Hippocampal formation (tissue), 2 donors: Measurements from ENCODE around the gene EARS2.
"Not testable (repeated sequence)": the region's sequence is repeated elsewhere in the genome, so short reads cannot be mapped to it uniquely, and the experiment has no call there.

Experiments
- DNase-seq, 2 donors: peaks; one replicate each; lab custom pipeline; 2025; lab: John Stamatoyannopoulos, UW

The EARS2 gene

GRCh38 chr16:23505671-23506605, 51.2 kb downstream of the EARS2 start:
- DNase-seq = no peak

DNA sequence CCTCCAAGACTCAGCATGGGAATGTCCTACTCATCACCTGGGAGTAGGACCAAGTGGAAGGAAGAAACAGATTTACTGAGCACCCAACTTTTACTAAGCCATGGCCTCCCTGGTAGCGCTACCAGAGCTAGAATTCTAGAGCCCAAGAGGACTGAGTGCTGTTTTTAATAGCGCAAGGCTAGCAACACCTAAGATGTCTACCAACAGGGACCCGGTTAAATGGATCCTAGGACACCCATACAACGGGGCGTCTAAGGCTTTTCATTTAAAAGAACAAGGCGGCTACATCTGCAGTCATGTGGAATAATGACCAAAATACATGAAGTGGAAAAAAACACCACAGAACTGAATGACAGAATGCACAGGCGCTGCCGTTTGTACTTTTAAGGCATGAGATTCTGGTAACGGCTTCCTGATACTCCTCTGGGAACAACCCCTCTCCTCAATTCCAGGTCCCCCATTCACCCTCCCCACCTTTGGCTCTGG, 51.9 kb downstream of the EARS2 start:
- DNase-seq = no peak

- peak; percentile 14 to 40 for DNase-seq
Observed at GRCh38 chr16:23504453-23505179, 52.5 kb downstream of the EARS2 start.

- DNase-seq = no peak
Observed at GRCh38 chr16:23504076-23504452, 53.1 kb downstream of the EARS2 start.

- DNase-seq = no peak
Observed at GRCh38 chr16:23502466-23502865, 54.7 kb downstream of the EARS2 start.

DNA sequence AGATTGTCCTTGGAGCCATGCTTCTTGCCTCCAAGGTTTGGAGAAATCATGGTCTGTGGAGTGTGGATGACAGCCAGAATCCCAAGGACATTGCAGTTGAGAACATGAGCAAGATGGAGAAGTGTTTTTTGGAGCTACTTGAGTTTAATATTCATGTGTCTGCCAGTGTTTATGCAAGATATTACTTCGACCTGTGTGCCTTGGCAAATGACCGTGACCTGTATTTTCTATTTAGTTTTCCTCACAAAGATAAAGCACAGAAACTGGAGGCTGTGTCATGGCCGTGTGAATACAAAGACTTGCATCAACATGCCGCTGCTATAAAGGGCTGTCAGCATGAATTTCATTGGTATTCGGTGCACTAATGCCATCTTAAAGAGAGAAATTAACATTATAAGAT, 55.9 kb downstream of the EARS2 start:
- DNase-seq = no peak

GRCh38 chr16:23500862-23501225, 56.3 kb downstream of the EARS2 start:
- DNase-seq = no peak

GRCh38 chr16:23500212-23500861, 56.8 kb downstream of the EARS2 start:
- DNase-seq = no peak

- DNase-seq = no peak
Observed at GRCh38 chr16:23499801-23500200, 57.3 kb downstream of the EARS2 start.

GRCh38 chr16:23498863-23499262, 58.3 kb downstream of the EARS2 start:
- DNase-seq = no peak

DNA sequence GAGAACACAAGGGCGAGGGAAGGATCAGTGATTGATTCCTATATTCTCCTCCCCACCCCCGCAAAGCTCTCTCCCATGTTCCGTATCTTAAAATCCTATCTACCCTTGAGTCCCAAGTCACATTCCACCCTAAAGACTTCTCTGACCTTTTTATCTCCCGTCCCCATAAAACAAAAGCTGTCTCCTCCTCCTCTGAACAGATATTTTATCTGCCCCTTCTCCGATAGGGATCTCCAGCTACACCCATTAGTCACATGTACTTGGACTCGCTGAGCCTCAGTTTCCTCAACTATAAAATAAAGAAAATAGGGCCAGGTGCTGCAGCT, 59.6 kb downstream of the EARS2 start:
- DNase-seq = no peak

- no peak for DNase-seq
Observed at GRCh38 chr16:23496821-23497542, 60.2 kb downstream of the EARS2 start.

GRCh38 chr16:23495671-23496070, 61.5 kb downstream of the EARS2 start:
- DNase-seq = no peak

DNA sequence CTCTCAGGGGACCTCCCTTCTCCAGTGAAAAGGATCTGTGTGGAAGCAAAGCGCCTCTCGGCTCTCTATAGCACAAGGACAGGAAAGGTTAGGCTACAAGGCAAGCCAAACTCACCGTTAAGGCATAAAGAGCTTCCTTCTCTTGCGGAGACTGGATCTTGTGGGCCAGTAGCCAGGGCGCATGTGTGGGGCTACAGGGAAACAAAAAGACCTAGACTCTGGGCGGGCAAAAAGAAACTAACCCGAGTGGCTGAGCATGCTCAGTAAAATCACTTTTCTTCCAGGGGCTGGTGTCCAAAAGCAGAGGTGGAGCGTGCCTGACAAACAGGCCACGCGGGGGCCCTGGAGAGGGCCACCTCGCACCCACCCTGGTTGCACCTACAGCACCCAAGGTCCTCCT, 63.0 kb downstream of the EARS2 start:
- no peak for DNase-seq

DNA sequence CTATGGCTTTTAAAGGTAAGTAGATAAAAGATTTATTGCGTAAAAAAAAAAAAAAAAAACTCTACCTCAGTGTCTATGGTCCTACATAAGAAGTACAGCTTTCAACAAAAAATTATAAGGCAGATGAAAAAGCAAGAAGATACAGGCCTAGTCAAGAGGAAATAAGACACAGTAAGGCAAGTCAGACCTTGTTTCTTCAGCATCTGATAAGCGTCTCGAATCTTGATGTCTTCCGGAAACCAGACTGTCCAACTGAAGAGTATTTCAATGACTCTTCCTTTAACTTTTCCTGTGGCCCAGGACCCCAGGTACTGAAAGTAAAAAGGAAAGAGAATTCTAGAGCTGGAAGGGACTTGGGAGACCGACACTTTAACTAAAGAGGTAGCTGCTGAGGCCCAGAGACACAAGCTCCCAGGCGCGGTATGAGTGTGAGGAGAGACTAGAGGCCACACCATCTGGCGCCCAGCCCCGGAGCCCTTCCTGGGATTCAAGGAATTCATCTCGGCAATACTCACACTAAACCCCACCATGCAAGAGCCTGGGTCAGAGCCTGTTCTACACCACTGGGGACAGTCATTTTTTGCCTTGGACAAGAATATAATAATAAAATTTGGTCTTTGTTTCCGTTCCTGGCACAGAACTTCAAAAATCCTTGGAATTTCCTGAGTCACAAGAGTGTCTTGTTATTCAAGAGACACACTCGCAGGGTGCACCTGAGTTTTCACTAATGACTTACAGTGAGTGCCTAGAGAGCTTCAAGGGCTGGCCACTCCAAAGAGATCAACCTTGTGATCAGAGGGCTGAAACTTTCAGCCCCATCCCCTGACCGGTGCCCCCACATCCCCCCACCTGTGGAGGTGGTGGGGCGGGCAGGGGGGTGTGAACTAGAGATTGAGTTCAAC, 65.4 kb downstream of the EARS2 start:
- no peak for DNase-seq

- no peak for DNase-seq
Observed at GRCh38 chr16:23486480-23486879, 70.7 kb downstream of the EARS2 start.

DNA sequence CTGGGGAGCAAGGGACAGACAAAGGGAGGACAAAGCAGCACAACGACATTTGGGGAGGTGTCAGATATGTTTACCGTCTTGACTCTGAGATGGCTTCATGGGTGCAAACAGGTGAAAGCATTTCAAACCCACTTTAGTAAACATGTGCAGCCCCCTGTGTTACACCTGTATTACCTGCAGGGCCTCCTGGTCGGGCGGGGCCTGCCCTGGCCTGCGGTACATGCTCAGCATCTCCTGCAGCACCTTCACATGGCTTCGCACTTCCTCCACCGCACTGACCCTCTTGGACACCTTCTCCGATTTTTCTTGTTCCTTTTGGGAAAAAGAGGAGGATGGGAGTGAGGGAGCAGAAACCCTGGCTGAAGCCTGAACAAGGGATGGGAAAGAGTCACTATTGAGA, 71.3 kb downstream of the EARS2 start:
- no peak for DNase-seq

DNA sequence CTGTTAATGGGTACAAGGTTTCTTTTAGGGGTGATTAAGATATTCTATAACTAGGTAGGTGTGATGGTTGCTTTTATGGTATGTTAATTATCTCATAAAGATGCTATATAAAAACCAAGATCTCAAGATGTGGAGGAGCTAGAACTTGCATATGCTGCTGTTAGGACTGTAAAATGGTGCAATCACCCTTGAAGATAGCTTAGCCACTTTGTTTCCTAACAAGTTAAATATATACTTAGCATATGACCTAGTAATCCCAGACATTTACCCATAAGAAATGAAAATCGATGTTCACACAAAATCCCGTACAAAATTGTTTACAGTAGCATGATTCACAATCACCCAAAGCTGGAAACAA, 71.9 kb downstream of the EARS2 start:
- no peak for DNase-seq

GRCh38 chr16:23484510-23485256, 72.5 kb downstream of the EARS2 start:
- DNase-seq = no peak

DNA sequence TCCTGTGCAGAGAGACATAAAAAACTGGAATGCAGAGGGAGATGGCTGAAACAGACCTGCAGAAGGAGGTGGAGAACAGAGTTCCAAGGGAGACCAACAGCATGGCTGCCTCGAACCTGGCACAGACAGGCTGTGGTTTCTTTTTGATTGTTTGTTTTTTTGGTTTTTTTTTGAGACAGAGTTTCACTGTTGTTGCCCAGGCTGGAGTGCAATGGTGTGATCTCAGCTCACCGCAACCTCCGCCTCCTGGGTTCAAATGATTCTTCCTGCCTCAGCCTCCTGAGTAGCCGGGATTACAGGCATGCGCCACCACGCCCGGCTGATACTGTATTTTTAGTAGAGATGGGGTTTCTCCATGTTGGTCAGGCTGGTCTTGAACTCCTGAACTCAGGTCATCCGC, 73.7 kb downstream of the EARS2 start:
- DNase-seq = not testable (repeated sequence)
